SK-N-MC (cell line): Measurements from ENCODE around the gene KLF1.

Source experiments
- EZH2 ChIP-seq: fragments of 200-600 bp; sonication (generic); IDR thresholded peaks from one replicate; pipeline ENCODE4 v1.6.1; 2017; ENCODE audit warnings: antibody characterized with exemption
- POLR2AphosphoS5 ChIP-seq: IDR thresholded peaks from 2 replicates; pipeline ENCODE4 v1.6.1; 2012; ENCODE audit warnings: mild to moderate bottlenecking, low read depth, low read length, borderline replicate concordance

DNA sequence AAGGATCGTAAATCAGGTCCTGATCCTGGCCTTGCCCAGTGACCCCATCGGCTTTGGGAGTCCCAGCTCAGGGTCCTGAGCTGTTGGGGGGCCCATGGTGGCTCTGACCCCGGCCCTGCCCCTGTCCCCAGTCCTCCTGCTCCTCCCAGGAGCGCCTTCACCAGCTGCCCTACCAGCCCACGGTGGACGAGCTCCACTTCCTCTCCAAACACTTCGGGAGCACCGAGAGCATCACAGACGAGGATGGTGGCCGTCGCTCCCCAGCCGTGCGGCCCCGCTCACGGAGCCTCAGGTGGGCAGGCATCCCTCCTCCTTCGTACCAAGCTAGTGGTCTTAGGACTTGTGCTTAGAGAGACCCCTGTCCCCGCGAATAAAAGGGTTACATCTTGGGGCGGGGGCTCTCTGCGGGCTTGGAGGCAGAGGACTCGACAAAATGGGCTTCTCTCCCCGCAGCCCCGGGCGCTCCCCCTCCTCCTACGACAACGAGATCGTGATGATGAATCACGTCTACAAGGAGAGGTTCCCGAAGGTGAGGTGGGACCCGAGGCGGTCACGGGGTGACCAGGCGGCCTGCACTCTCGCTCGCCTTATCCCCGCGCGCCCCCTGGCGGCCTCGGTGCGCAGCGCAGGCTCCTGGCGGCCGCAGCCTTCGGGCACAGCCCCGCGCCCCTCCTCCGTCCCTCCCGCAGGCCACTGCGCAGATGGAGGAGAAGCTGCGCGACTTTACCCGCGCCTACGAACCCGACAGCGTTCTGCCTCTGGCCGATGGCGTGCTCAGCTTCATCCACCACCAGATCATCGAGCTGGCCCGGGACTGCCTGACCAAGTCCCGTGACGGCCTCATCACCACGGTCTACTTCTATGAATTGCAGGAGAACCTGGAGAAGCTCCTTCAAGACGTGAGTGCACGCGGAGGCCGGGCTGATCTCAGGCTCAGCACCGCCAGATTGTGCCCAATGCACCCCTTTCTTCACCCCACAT lies 39.6 kb downstream of the KLF1 start:
- TF ChIP-seq POLR2AphosphoS5: no peak
- no peak for TF ChIP-seq EZH2
